OCI-LY7 (cell line): ENCODE results near the gene SAPCD2. TPM values are rescaled to one million over a fixed set of nuclear protein-coding genes. Genes with fewer than 3 reads are reported as not detected.

Experiments used
- BruUV-seq: library from RNA; stranded (reverse); fragments of 400-500 nt; replicated peaks from 2 replicates; lab custom pipeline; 2021; lab: Mats Ljungman, UMichigan
- CTCF ChIA-PET: fragments of 300-600 bp; sonication (Branson Sonifier 250); formaldehyde crosslinking; loops from one replicate; lab custom pipeline; 2022; ENCODE audit warnings: antibody characterized with exemption; ENCODE audit not compliant: unreplicated experiment; lab: Charles Lee
- POLR2A ChIA-PET: fragments of 300-600 bp; sonication (Branson Sonifier 250); formaldehyde crosslinking; loops from one replicate; lab custom pipeline; 2022; ENCODE audit warnings: antibody characterized with exemption; lab: Charles Lee
- DNase-seq: peaks from one replicate; pipeline ENCODE4 v3.0.0-alpha.2; 2015; ENCODE audit warnings: low spot score
- H2AFZ ChIP-seq: fragments of 200-600 bp; sonication (generic), shearing (Covaris generic); 2 replicates; pipeline ENCODE4 v1.6.1; 2014; ENCODE audit warnings: mild to moderate bottlenecking, antibody characterized with exemption, low read length, moderate library complexity
- H3K27ac ChIP-seq: fragments of 200-600 bp; sonication (generic); 2 replicates; pipeline ENCODE4 v1.5.1; 2014; ENCODE audit warnings: mixed run types, low read depth, mild to moderate bottlenecking, moderate library complexity, low read length, inconsistent platforms; ENCODE audit not compliant: poor library complexity, severe bottlenecking
- H3K36me3 ChIP-seq: fragments of 200-600 bp; sonication (generic); 2 replicates; pipeline ENCODE4 v1.6.1; 2014; ENCODE audit warnings: mild to moderate bottlenecking, antibody characterized with exemption, low read length, moderate library complexity, mixed read lengths; ENCODE audit not compliant: insufficient read depth
- H3K4me1 ChIP-seq: fragments of 200-600 bp; sonication (generic); 2 replicates; pipeline ENCODE4 v1.5.1; 2014; ENCODE audit warnings: mild to moderate bottlenecking, low read length; ENCODE audit not compliant: insufficient read depth, poor library complexity, severe bottlenecking
- H3K4me2 ChIP-seq: fragments of 200-600 bp; sonication (generic); 2 replicates; pipeline ENCODE4 v1.6.1; 2014; ENCODE audit warnings: mild to moderate bottlenecking, low read length
- H3K4me3 ChIP-seq: fragments of 200-600 bp; sonication (generic); 2 replicates; pipeline ENCODE4 v1.5.1; 2014; ENCODE audit warnings: mild to moderate bottlenecking, low read depth, low read length; ENCODE audit not compliant: poor library complexity, severe bottlenecking
- H3K79me2 ChIP-seq: fragments of 200-600 bp; sonication (generic); 2 replicates; pipeline ENCODE4 v1.6.1; 2016; ENCODE audit warnings: low read depth, mild to moderate bottlenecking, low read length, moderate library complexity, mixed read lengths; ENCODE audit not compliant: insufficient read depth
- H3K9me2 ChIP-seq: fragments of 200-600 bp; sonication (generic); 2 replicates; pipeline ENCODE4 v1.6.1; 2016; ENCODE audit warnings: mild to moderate bottlenecking, low read length, mixed read lengths; ENCODE audit not compliant: insufficient read depth
- H3K9me3 ChIP-seq: fragments of 200-600 bp; sonication (generic); 2 replicates; pipeline ENCODE4 v1.6.1; 2014; ENCODE audit warnings: mild to moderate bottlenecking, mixed run types, low read length, mixed read lengths
- H4K20me1 ChIP-seq: fragments of 200-600 bp; sonication (generic); 2 replicates; pipeline ENCODE4 v1.6.1; 2014; ENCODE audit warnings: mild to moderate bottlenecking, antibody characterized with exemption, low read length, moderate library complexity, mixed read lengths; ENCODE audit not compliant: insufficient read depth
- CTCF ChIP-seq: fragments of 200-600 bp; sonication (generic); conservative IDR thresholded peaks from 2 replicates; pipeline ENCODE4 v1.5.1; 2014; ENCODE audit warnings: mild to moderate bottlenecking, antibody characterized with exemption, low read length, moderate library complexity, mixed read lengths
- EZH2phosphoT487 ChIP-seq: fragments of 200-600 bp; sonication (generic); IDR thresholded peaks from 2 replicates; pipeline ENCODE4 v1.6.1; 2018; ENCODE audit warnings: low read depth, borderline replicate concordance, mild to moderate bottlenecking, mixed run types, antibody characterized with exemption, low read length, moderate library complexity, mixed read lengths
- intact Hi-C: fragments of 100-400 bp; cut with micrococcal nuclease; formaldehyde crosslinking; loops from one replicate; pipeline ENCODE4 v1.10.0; 2022; ENCODE audit not compliant: unreplicated experiment
- total RNA-seq, 2 experiments: library from RNA; depleted of rRNA in 1 of 2; stranded (reverse); fragments of >200 nt in 1 of 2; shearing (Covaris generic) in 1 of 2; gene quantifications; 2 replicates each; pipeline ENCODE4 v1.2.3, GENCODE V29; 2014 to 2022

Gene SAPCD2
- total RNA-seq, 2 experiments from 2014 or later, result 57.2 to 74.0 TPM

GRCh38 chr9:137110911-137111787 is 40.8 kb upstream of the SAPCD2 start:
- CTCF ChIA-PET, result no interaction called here
- Histone ChIP-seq H2AFZ (no peak overlapping the region), H3K4me2 (no peak overlapping the region), H3K36me3 (peaks cover 64% of the 10 kb centered on the region), H4K20me1 (no peaks in the 10 kb centered on the region), H3K4me3 (no peak overlapping the region), H3K4me1 (peaks cover 18% of the 10 kb centered on the region), H3K9me2 (no peaks in the 10 kb centered on the region), H3K9me3 (no peaks in the 10 kb centered on the region), H3K27ac (no peak overlapping the region), H3K79me2 (no peaks in the 10 kb centered on the region)
- no TSS peak for BruUV-seq
- POLR2A ChIA-PET, result interaction anchor here (0.6 kb wide), 1 partner anchor 871 kb away, joined by 3 read pairs; no protein-coding TSS in a partner anchor
- no peak for TF ChIP-seq EZH2phosphoT487
- TF ChIP-seq CTCF, result no peak
- intact Hi-C loops, result no loop called here
- DNase-seq, result no peak

- no peak overlapping the region for H3K4me3 ChIP-seq
- DNase-seq, result no peak
- H3K9me2 ChIP-seq, result no peaks in the 10 kb centered on the region
- no peaks in the 10 kb centered on the region for H4K20me1 ChIP-seq
- H3K4me1 ChIP-seq, result peaks cover 14% of the 10 kb centered on the region
- no peak overlapping the region for H3K27ac ChIP-seq
- intact Hi-C loops, result no loop called here
- H3K9me3 ChIP-seq, result no peaks in the 10 kb centered on the region
- H3K36me3 ChIP-seq, result peaks cover 72% of the 10 kb centered on the region
- no TSS peak for BruUV-seq
- ChIA-PET CTCF (no interaction called here), POLR2A (no interaction called here)
- no peak overlapping the region for H2AFZ ChIP-seq
- TF ChIP-seq EZH2phosphoT487, result no peak
- TF ChIP-seq CTCF, result no peak
- H3K79me2 ChIP-seq, result no peaks in the 10 kb centered on the region
- no peak overlapping the region for H3K4me2 ChIP-seq
Measured at GRCh38 chr9:137110147-137110910, 40.0 kb upstream of the SAPCD2 start.
